Kidney (tissue), 22 donors: ENCODE data around the gene MAP3K5. TPM values are rescaled to one million over a fixed set of nuclear protein-coding genes. Genes with fewer than 3 reads are reported as not detected.

ENCODE experiments used
- DNase-seq, 5 donors: peaks; one replicate each; pipeline ENCODE4 v3.0.0-alpha.2; 2013 to 2020
- FAIRE-seq: peaks from 2 replicates; lab custom pipeline; 2012; peaks lifted over from hg19 to GRCh38; lab: Jason Lieb, UNC
- H3K27ac ChIP-seq, 2 donors: one replicate each; pipeline ENCODE4 v1.7.0; 2013; ENCODE audit warnings: low read depth in 2 of 2, low read length in 2 of 2, inconsistent platforms in 1 of 2
- H3K27me3 ChIP-seq: one replicate; pipeline ENCODE4 v1.7.1; 2013; ENCODE audit warnings: low read length, inconsistent platforms; ENCODE audit not compliant: control insufficient read depth, insufficient read depth
- H3K36me3 ChIP-seq, 3 donors: one replicate each; pipeline versions ENCODE4 v1.7.0 to v1.7.1; 2013; ENCODE audit warnings: low read length in 3 of 3, control low read depth in 1 of 3, inconsistent platforms in 1 of 3; ENCODE audit not compliant: insufficient read depth in 3 of 3, control insufficient read depth in 2 of 3
- H3K4me1 ChIP-seq, 3 donors: one replicate each; pipeline versions ENCODE4 v1.7.0 to v1.7.1; 2013; ENCODE audit warnings: low read length in 3 of 3, inconsistent platforms in 1 of 3, low read depth in 1 of 3; ENCODE audit not compliant: control insufficient read depth in 2 of 3, insufficient read depth in 2 of 3
- H3K4me3 ChIP-seq, 3 donors: one replicate each; pipeline versions ENCODE4 v1.7.0 to v1.8.1; 2013; ENCODE audit warnings: low read length in 3 of 3, control low read depth in 1 of 3, inconsistent platforms in 1 of 3
- H3K9ac ChIP-seq, 3 donors: one replicate each; pipeline versions ENCODE4 v1.7.0 to v1.7.1; 2013; ENCODE audit warnings: low read length in 3 of 3, control low read depth in 1 of 3, inconsistent platforms in 1 of 3
- H3K9me3 ChIP-seq, 3 donors: one replicate each; pipeline versions ENCODE4 v1.7.0 to v1.7.1; 2013; ENCODE audit warnings: low read length in 3 of 3, control low read depth in 1 of 3, inconsistent platforms in 1 of 3; ENCODE audit not compliant: control insufficient read depth in 2 of 3, insufficient read depth in 1 of 3
- CTCF ChIP-seq: IDR thresholded peaks from 3 replicates; pipeline ENCODE4 v1.5.1; 2012; ENCODE audit warnings: mild to moderate bottlenecking, moderate library complexity, borderline replicate concordance; ENCODE audit not compliant: insufficient read depth; ENCODE audit errors: extremely low read depth
- intact Hi-C: fragments of 100-400 bp; cut with DNase I; formaldehyde crosslinking; loops from one replicate; pipeline ENCODE4 v1.11.1; 2022
- long read RNA-seq, 10 donors: library from polyadenylated mRNA in 1 of 10; unstranded in 1 of 10; transcript quantifications; one replicate each; pipeline ENCODE4 v2.0.0 and lab custom pipeline, GENCODE V29; 2021 to 2026
- polyA plus RNA-seq: library from polyadenylated mRNA; stranded (reverse); fragments of 350-450 nt; fragmentation: Illumina TruSeq; extraction: RNeasy Lipid Tissue Mini Kit (QIAGEN cat#74804); gene quantifications from one replicate; pipeline ENCODE4 v1.2.3, GENCODE V29; 2014; ENCODE audit warnings: low read depth, low replicate concordance; ENCODE audit not compliant: insufficient read depth
- total RNA-seq: library from RNA; stranded (reverse); fragmentation: NEBNext Ultra II Directional; extraction: Animal tissue kit (Norgen Biotek cat#: 25700); gene quantifications from one replicate; pipeline ENCODE4 v1.2.1, GENCODE V29; 2021
- donor health status: control.
- donor health status: control.
- donor health status: control.
- donor health status: control.
- donor health status: control.
- donor health status: DM: yes; HTN: yes; CAD: no.
- donor health status: Normal renal cell carcinoma (clear cell type).

Gene MAP3K5
- 32.9 TPM for total RNA-seq
- 5.9 TPM for polyA plus RNA-seq
- long read RNA-seq, donor 1: 0 reads
- long read RNA-seq, donor 2, partial matches to known transcripts: 6 of 6 reads
- long read RNA-seq, donor 2, other reads (novel, unspliced or antisense): 0 of 6 reads
- long read RNA-seq, donor 3, partial matches to known transcripts: 7 of 7 reads
- long read RNA-seq, donor 3, other reads (novel, unspliced or antisense): 0 of 7 reads
- long read RNA-seq, donor 4: 0 reads
- long read RNA-seq, donor 5, full-length matches to known transcripts: 1 of 1 reads
- long read RNA-seq, donor 5, partial matches to known transcripts: 0 of 1 reads
- long read RNA-seq, donor 5, other reads (novel, unspliced or antisense): 0 of 1 reads
- long read RNA-seq, donor 6: 0 reads
- long read RNA-seq, donor 7, full-length matches to known transcripts: 10 of 31 reads
- long read RNA-seq, donor 7, partial matches to known transcripts: 8 of 31 reads
- long read RNA-seq, donor 7, other reads (novel, unspliced or antisense): 13 of 31 reads
- long read RNA-seq, donor 8: 0 reads
- long read RNA-seq, donor 9: 0 reads
- long read RNA-seq, donor 10: 0 reads

- H3K9me3 ChIP-seq: no peaks in the 10 kb centered on the region
- H3K4me3 ChIP-seq: peak within 1 kb of the TSS; percentile 75 to 96 (median 89)
- peak; percentile 93 to 98 (median 94) for DNase-seq
- H3K27me3 ChIP-seq: no peaks in the 10 kb centered on the region
- H3K27ac ChIP-seq: peak within 1 kb of the TSS; percentile 99
- intact Hi-C loops: loop anchor here (10.0 kb wide), 2 partner anchors 148 to 208 kb away; no protein-coding TSS in a partner anchor
- peak within 1 kb of the TSS; percentile 71 to 98 (median 91) for H3K9ac ChIP-seq
- FAIRE-seq: no peak
- TF ChIP-seq CTCF: peak; percentile 83
- H3K4me1 ChIP-seq: peaks cover 0 to 8% (median 4%) of the 10 kb centered on the region in 3 donors
- no peaks in the 10 kb centered on the region for H3K36me3 ChIP-seq
Observed at GRCh38 chr6:136792410-136793262, at the start of gene MAP3K5. Gene MAP3K5 (minus strand): TSS chr6:136792477. CDS start chr6:136792157, 320 bp downstream.

GRCh38 chr6:136840276-136841001 is 48.2 kb upstream of the MAP3K5 start:
- Histone ChIP-seq H3K27ac (no peak overlapping the region), H3K4me3 (no peak overlapping the region), H3K27me3 (no peaks in the 10 kb centered on the region), H3K9me3 (no peaks in the 10 kb centered on the region), H3K36me3 (no peaks in the 10 kb centered on the region), H3K4me1 (no peaks in the 10 kb centered on the region), H3K9ac (no peak overlapping the region)
- no peak for FAIRE-seq
- no peak for TF ChIP-seq CTCF
- peak in 1 of 5 donors; percentile 23 for DNase-seq
- intact Hi-C loops: no loop called here

- no peaks in the 10 kb centered on the region for H3K27me3 ChIP-seq
- no peak overlapping the region for H3K9ac ChIP-seq
- FAIRE-seq (no peak), DNase-seq (no peak)
- peaks cover 0 to 9% (median 0%) of the 10 kb centered on the region in 3 donors for H3K9me3 ChIP-seq
- no peak for TF ChIP-seq CTCF
- no peak overlapping the region for H3K4me3 ChIP-seq
- no peak overlapping the region for H3K27ac ChIP-seq
- peaks cover 2 to 4% (median 4%) of the 10 kb centered on the region in 3 donors for H3K36me3 ChIP-seq
- intact Hi-C loops: no loop called here
- H3K4me1 ChIP-seq: no peaks in the 10 kb centered on the region
Observed at GRCh38 chr6:136831873-136832562, 39.7 kb upstream of the MAP3K5 start.
